Activated naive CD4-positive, alpha-beta T cell treated with anti-CD3 and anti-CD28 coated beads for 36 hours (primary cell): ENCODE measurements around the gene DOC2A. TPM values are rescaled to one million over a fixed set of nuclear protein-coding genes. Genes with fewer than 3 reads are reported as not detected.

Experiments
- CTCF ChIA-PET: fragments of 350-600 bp; sonication (Branson Sonifier 250); formaldehyde crosslinking; loops from one replicate; lab custom pipeline; 2021; ENCODE audit warnings: antibody characterized with exemption; lab: Charles Lee
- DNase-seq: peaks from one replicate; pipeline ENCODE4 v3.0.0-alpha.2; 2020
- H3K27ac Mint-ChIP-seq: one replicate; pipeline ENCODE4 v1.8.0; 2021; ENCODE audit warnings: mild to moderate bottlenecking, mixed read lengths
- H3K27me3 Mint-ChIP-seq: one replicate; pipeline ENCODE4 v1.8.0; 2021; ENCODE audit warnings: low read depth, mixed read lengths
- H3K36me3 Mint-ChIP-seq: one replicate; pipeline ENCODE4 v1.8.0; 2021; ENCODE audit warnings: low read depth, mixed read lengths
- H3K4me1 Mint-ChIP-seq: one replicate; pipeline ENCODE4 v1.8.0; 2021; ENCODE audit warnings: low read depth, mixed read lengths
- H3K4me3 Mint-ChIP-seq: one replicate; pipeline ENCODE4 v1.8.0; 2021; ENCODE audit warnings: mild to moderate bottlenecking, moderate library complexity, mixed read lengths
- H3K9me3 Mint-ChIP-seq: one replicate; pipeline ENCODE4 v1.8.0; 2021; ENCODE audit warnings: mixed read lengths
- intact Hi-C: fragments of 100-400 bp; cut with micrococcal nuclease; formaldehyde crosslinking; loops from one replicate; pipeline ENCODE4 v1.15.1; 2023
- total RNA-seq, 2 experiments: library from RNA; stranded (reverse); gene quantifications; one replicate each; pipeline ENCODE4 v1.2.3, GENCODE V29; 2021

The DOC2A gene
- total RNA-seq, 2 experiments from 2014 or later, result 0.64 to 0.86 TPM

- CTCF ChIA-PET, result no interaction called here
- H3K36me3 Mint-ChIP-seq, result no peaks in the 10 kb centered on the region
- intact Hi-C loops, result loop anchor here (1.0 to 5.0 kb wide), 2 partner anchors 22 to 38 kb away; partner anchors contain the start of gene TAOK2
- peaks cover 7% of the 10 kb centered on the region for H3K4me1 Mint-ChIP-seq
- peak overlapping the region; percentile 60 for H3K4me3 Mint-ChIP-seq
- no peak overlapping the region for H3K27ac Mint-ChIP-seq
- H3K9me3 Mint-ChIP-seq, result no peaks in the 10 kb centered on the region
- H3K27me3 Mint-ChIP-seq, result peaks cover 18% of the 10 kb centered on the region
- DNase-seq, result no peak
Measured at GRCh38 chr16:30009990-30010843, 610 bp downstream of the DOC2A start.

- Mint-ChIP-seq H3K4me3 (no peak overlapping the region), H3K27ac (no peak overlapping the region), H3K4me1 (peaks cover 7% of the 10 kb centered on the region), H3K27me3 (peaks cover 18% of the 10 kb centered on the region), H3K36me3 (no peaks in the 10 kb centered on the region), H3K9me3 (no peaks in the 10 kb centered on the region)
- CTCF ChIA-PET, result interaction anchor here (0.9 kb wide), 1 partner anchor 11 kb away, joined by 3 read pairs; no protein-coding TSS in a partner anchor
- no peak for DNase-seq
- intact Hi-C loops, result loop anchor here (5.0 kb wide), 1 partner anchor 37 kb away; the partner anchor contains the start of gene TAOK2
Measured at GRCh38 chr16:30009085-30009862, 1.6 kb downstream of the DOC2A start.

- intact Hi-C loops, result loop anchor here (5.0 kb wide), 1 partner anchor 35 kb away; the partner anchor contains the start of gene TAOK2
- DNase-seq, result no peak
- H3K4me3 Mint-ChIP-seq, result no peak overlapping the region
- H3K9me3 Mint-ChIP-seq, result no peaks in the 10 kb centered on the region
- H3K4me1 Mint-ChIP-seq, result peaks cover 7% of the 10 kb centered on the region
- peaks cover 18% of the 10 kb centered on the region for H3K27me3 Mint-ChIP-seq
- no peak overlapping the region for H3K27ac Mint-ChIP-seq
- peaks cover 4% of the 10 kb centered on the region for H3K36me3 Mint-ChIP-seq
- CTCF ChIA-PET, result interaction anchor here (0.9 kb wide), 1 partner anchor 32 kb away, joined by 3 read pairs; no protein-coding TSS in a partner anchor
Measured at GRCh38 chr16:30007378-30007895, 3.4 kb downstream of the DOC2A start.

- peaks cover 9% of the 10 kb centered on the region for H3K36me3 Mint-ChIP-seq
- H3K4me1 Mint-ChIP-seq, result peaks cover 4% of the 10 kb centered on the region
- CTCF ChIA-PET, result interaction anchor here (1.2 to 1.3 kb wide), 2 partner anchors 14 to 49 kb away, joined by 3 to 5 read pairs; no protein-coding TSS in a partner anchor
Measured at GRCh38 chr16:30006659-30007377, 4.0 kb downstream of the DOC2A start.

GRCh38 chr16:30006095-30006473 is 4.7 kb downstream of the DOC2A start:
- no peak for DNase-seq
- peaks cover 12% of the 10 kb centered on the region for H3K27me3 Mint-ChIP-seq
- no peak overlapping the region for H3K27ac Mint-ChIP-seq
- no peaks in the 10 kb centered on the region for H3K9me3 Mint-ChIP-seq
- CTCF ChIA-PET, result interaction anchor here (0.6 to 1.3 kb wide), 7 partner anchors 9 to 344 kb away, joined by 3 to 5 read pairs (median 3); partner anchors contain the start of gene KCTD13
- H3K4me1 Mint-ChIP-seq, result peaks cover 4% of the 10 kb centered on the region
- no peak overlapping the region for H3K4me3 Mint-ChIP-seq
- intact Hi-C loops, result loop anchor here (5.0 kb wide), 1 partner anchor 34 kb away; the partner anchor contains the start of gene TAOK2
- peaks cover 9% of the 10 kb centered on the region for H3K36me3 Mint-ChIP-seq

More at GRCh38 chr16:30006659-30007377, 4.0 kb downstream of the DOC2A start:
- intact Hi-C loops, result loop anchor here (5.0 kb wide), 1 partner anchor 35 kb away; the partner anchor contains the start of gene TAOK2
- DNase-seq, result no peak
- Mint-ChIP-seq H3K4me3 (no peak overlapping the region), H3K27me3 (peaks cover 14% of the 10 kb centered on the region), H3K27ac (no peak overlapping the region), H3K9me3 (no peaks in the 10 kb centered on the region)

GRCh38 chr16:30005341-30006094 is 5.3 kb downstream of the DOC2A start:
- intact Hi-C loops, result loop anchor here (1.0 to 5.0 kb wide), 2 partner anchors 33 to 142 kb away; partner anchors contain the start of genes CDIPT and TAOK2
- Mint-ChIP-seq H3K36me3 (peaks cover 9% of the 10 kb centered on the region), H3K4me3 (no peak overlapping the region), H3K9me3 (no peaks in the 10 kb centered on the region), H3K27me3 (peaks cover 11% of the 10 kb centered on the region), H3K4me1 (peaks cover 3% of the 10 kb centered on the region), H3K27ac (no peak overlapping the region)
- CTCF ChIA-PET, result interaction anchor here (0.6 to 1.3 kb wide), 9 partner anchors 9 to 343 kb away, joined by 3 to 5 read pairs (median 3); partner anchors contain the start of gene KCTD13
- DNase-seq, result peak; percentile 49

- intact Hi-C loops, result loop anchor here (1.0 to 5.0 kb wide), 2 partner anchors 33 to 142 kb away; partner anchors contain the start of genes CDIPT and TAOK2
- DNase-seq, result no peak
- H3K27me3 Mint-ChIP-seq, result peaks cover 6% of the 10 kb centered on the region
- H3K4me1 Mint-ChIP-seq, result peaks cover 1% of the 10 kb centered on the region
- H3K4me3 Mint-ChIP-seq, result no peak overlapping the region
- CTCF ChIA-PET, result interaction anchor here (0.6 to 1.3 kb wide), 6 partner anchors 27 to 305 kb away, joined by 3 to 6 read pairs (median 3); partner anchors contain the start of genes KCTD13 and TLCD3B
- H3K9me3 Mint-ChIP-seq, result no peaks in the 10 kb centered on the region
- H3K36me3 Mint-ChIP-seq, result peaks cover 10% of the 10 kb centered on the region
- H3K27ac Mint-ChIP-seq, result no peak overlapping the region
Measured at GRCh38 chr16:30004811-30005242, 6.0 kb downstream of the DOC2A start.

GRCh38 chr16:30004424-30004776 is 6.4 kb downstream of the DOC2A start:
- no peak overlapping the region for H3K4me3 Mint-ChIP-seq
- H3K27ac Mint-ChIP-seq, result no peak overlapping the region
- CTCF ChIA-PET, result interaction anchor here (0.6 to 1.3 kb wide), 5 partner anchors 27 to 305 kb away, joined by 3 to 6 read pairs (median 3); partner anchors contain the start of gene TLCD3B
- peaks cover 13% of the 10 kb centered on the region for H3K36me3 Mint-ChIP-seq
- intact Hi-C loops, result no loop called here
- H3K9me3 Mint-ChIP-seq, result no peaks in the 10 kb centered on the region
- peaks cover 3% of the 10 kb centered on the region for H3K27me3 Mint-ChIP-seq
- no peak for DNase-seq
- H3K4me1 Mint-ChIP-seq, result peaks cover 4% of the 10 kb centered on the region

- H3K4me1 Mint-ChIP-seq, result peaks cover 4% of the 10 kb centered on the region
- no peaks in the 10 kb centered on the region for H3K27me3 Mint-ChIP-seq
- intact Hi-C loops, result no loop called here
- H3K36me3 Mint-ChIP-seq, result peaks cover 13% of the 10 kb centered on the region
- CTCF ChIA-PET, result interaction anchor here (0.6 to 1.3 kb wide), 4 partner anchors 28 to 304 kb away, joined by 3 to 6 read pairs (median 3); partner anchors contain the start of gene TLCD3B
- DNase-seq, result no peak
- H3K9me3 Mint-ChIP-seq, result no peaks in the 10 kb centered on the region
- no peak overlapping the region for H3K27ac Mint-ChIP-seq
- H3K4me3 Mint-ChIP-seq, result no peak overlapping the region
Measured at GRCh38 chr16:30003670-30004423, 7.0 kb downstream of the DOC2A start.
